Natural killer cell (primary cell): ENCODE data around the gene TMBIM1. TPM values are rescaled to one million over a fixed set of nuclear protein-coding genes. Genes with fewer than 3 reads are reported as not detected.

ENCODE experiments used
- ATAC-seq, 3 donors: fragments of 150-1000 bp in 2 of 3; fragments of 200-7000 bp in 1 of 3; cut with Tn5 transposase; 1 replicate in 1 of 3; 2 replicates in 2 of 3; pipeline ENCODE4 v1.10.0; 2021; ENCODE audit warnings: mild to moderate bottlenecking in 2 of 3, moderate library complexity in 2 of 3
- DNase-seq, 2 donors: peaks; one replicate each; pipeline versions ENCODE4 v3.0.0 to v3.0.0-alpha.2; 2013 to 2021; ENCODE audit warnings: mixed read lengths in 1 of 2
- H3K27ac ChIP-seq: one replicate; pipeline ENCODE4 v1.5.1; 2013; ENCODE audit warnings: mild to moderate bottlenecking, low read length
- H3K27me3 ChIP-seq: one replicate; pipeline ENCODE4 v1.6.1; 2013; ENCODE audit warnings: low read length; ENCODE audit not compliant: control insufficient read depth, insufficient read depth
- H3K36me3 ChIP-seq: one replicate; pipeline ENCODE4 v1.6.1; 2013; ENCODE audit warnings: low read length; ENCODE audit not compliant: control insufficient read depth, insufficient read depth
- H3K4me1 ChIP-seq: one replicate; pipeline ENCODE4 v1.6.1; 2013; ENCODE audit warnings: low read length; ENCODE audit not compliant: control insufficient read depth, insufficient read depth
- H3K4me3 ChIP-seq: one replicate; pipeline ENCODE4 v1.5.1; 2013; ENCODE audit warnings: low read length
- H3K9me3 ChIP-seq: one replicate; pipeline ENCODE4 v1.6.1; 2013; ENCODE audit warnings: low read length; ENCODE audit not compliant: control insufficient read depth, insufficient read depth
- H3K27ac Mint-ChIP-seq, 2 donors: one replicate each; pipeline ENCODE4 v1.8.0; 2022; ENCODE audit warnings: mild to moderate bottlenecking in 2 of 2, mixed read lengths in 2 of 2, moderate library complexity in 1 of 2
- H3K27me3 Mint-ChIP-seq, 2 donors: one replicate each; pipeline ENCODE4 v1.8.0; 2022; ENCODE audit warnings: low read depth in 2 of 2, mixed read lengths in 2 of 2
- H3K36me3 Mint-ChIP-seq: one replicate; pipeline ENCODE4 v1.8.0; 2022; ENCODE audit warnings: mixed read lengths
- H3K4me1 Mint-ChIP-seq, 2 donors: one replicate each; pipeline ENCODE4 v1.8.0; 2022; ENCODE audit warnings: mixed read lengths in 2 of 2
- H3K4me3 Mint-ChIP-seq: one replicate; pipeline ENCODE4 v1.8.0; 2022; ENCODE audit warnings: mild to moderate bottlenecking, moderate library complexity, mixed read lengths
- H3K9me3 Mint-ChIP-seq, 2 donors: one replicate each; pipeline ENCODE4 v1.8.0; 2022; ENCODE audit warnings: mixed read lengths in 2 of 2
- WGBS: methylation state at CpG from one replicate; pipeline ENCODE4 v1.1.7; 2013; ENCODE audit warnings: missing lambda C conversion rate; ENCODE audit not compliant: insufficient coverage; 5-methylcytosine and 5-hydroxymethylcytosine counted together
- intact Hi-C: fragments of 100-400 bp; cut with micrococcal nuclease; formaldehyde crosslinking; loops from one replicate; pipeline ENCODE4 v1.14.2; 2022
- total RNA-seq, 4 donors: library from RNA; stranded (reverse); fragments of 120-200 nt in 1 of 4; gene quantifications; one replicate each; pipeline versions ENCODE4 v1.2.3 to v1.2.4, GENCODE V29; 2013 to 2022
- TF ChIP-seq, protein P1 (sequence below): fragments of 200-600 bp; IDR thresholded peaks from one replicate; pipeline ENCODE4 v1.8.0; 2022; ENCODE audit warnings: antibody characterized with exemption

TMBIM1 gene
- total RNA-seq, 3 donors from 2014 or later (not counting 1 experiment from before 2014, with no cell fraction given): 84.9 to 107 (median 95.1) TPM

DNA sequence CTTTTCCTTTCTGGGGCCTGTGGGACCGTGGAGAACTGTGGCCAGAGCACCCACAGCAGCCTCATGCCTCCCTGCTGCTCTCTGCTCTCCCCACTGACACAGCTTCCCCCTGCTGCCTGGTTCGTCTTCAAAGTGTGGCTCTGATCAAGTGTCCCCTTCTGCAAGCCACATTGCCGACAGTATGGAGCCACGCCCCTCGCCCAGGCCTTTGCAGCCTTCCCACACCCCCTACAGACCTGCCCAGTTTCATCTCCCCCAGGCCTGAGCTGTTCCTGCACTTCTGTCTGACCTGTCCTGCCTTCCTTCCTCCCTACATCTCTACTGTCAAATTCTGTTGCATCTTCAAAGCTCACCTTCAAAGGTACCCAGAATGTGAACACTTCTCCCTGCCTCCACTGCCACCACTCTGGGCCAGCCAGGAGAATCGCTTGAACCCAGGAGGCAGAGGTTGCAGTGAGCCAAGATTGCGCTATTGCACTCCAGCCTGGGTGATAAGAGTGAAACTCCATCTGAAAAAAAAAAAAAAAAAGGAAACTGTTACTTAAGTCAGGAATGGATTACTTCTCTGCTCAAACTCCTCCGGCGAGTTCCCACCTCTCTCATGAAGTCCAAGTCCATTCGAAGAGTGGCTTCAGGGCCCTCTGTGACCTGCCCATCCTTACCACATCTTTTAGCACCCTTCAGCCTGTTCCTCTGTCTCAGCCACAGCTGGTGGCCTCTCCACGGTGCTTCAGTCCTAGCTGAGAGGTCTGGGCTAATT is 35.3 kb upstream of the TMBIM1 start:
- H3K27me3 Mint-ChIP-seq: peaks cover 0 to 9% of the 10 kb centered on the region in 2 donors
- intact Hi-C loops: no loop called here
- DNase-seq (no peak), ATAC-seq (no peak)
- no peaks in the 10 kb centered on the region for H3K9me3 ChIP-seq
- H3K27ac Mint-ChIP-seq: no peak overlapping the region
- 57% methylated on average over 11 of the region's 11 CpGs for WGBS
- no peaks in the 10 kb centered on the region for H3K9me3 Mint-ChIP-seq
- H3K36me3 ChIP-seq: no peaks in the 10 kb centered on the region
- TF ChIP-seq, protein P1, sequence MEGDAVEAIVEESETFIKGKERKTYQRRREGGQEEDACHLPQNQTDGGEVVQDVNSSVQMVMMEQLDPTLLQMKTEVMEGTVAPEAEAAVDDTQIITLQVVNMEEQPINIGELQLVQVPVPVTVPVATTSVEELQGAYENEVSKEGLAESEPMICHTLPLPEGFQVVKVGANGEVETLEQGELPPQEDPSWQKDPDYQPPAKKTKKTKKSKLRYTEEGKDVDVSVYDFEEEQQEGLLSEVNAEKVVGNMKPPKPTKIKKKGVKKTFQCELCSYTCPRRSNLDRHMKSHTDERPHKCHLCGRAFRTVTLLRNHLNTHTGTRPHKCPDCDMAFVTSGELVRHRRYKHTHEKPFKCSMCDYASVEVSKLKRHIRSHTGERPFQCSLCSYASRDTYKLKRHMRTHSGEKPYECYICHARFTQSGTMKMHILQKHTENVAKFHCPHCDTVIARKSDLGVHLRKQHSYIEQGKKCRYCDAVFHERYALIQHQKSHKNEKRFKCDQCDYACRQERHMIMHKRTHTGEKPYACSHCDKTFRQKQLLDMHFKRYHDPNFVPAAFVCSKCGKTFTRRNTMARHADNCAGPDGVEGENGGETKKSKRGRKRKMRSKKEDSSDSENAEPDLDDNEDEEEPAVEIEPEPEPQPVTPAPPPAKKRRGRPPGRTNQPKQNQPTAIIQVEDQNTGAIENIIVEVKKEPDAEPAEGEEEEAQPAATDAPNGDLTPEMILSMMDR: no peak
- no peaks in the 10 kb centered on the region for H3K36me3 Mint-ChIP-seq
- H3K4me1 Mint-ChIP-seq: peaks cover 0 to 18% of the 10 kb centered on the region in 2 donors
- H3K4me1 ChIP-seq: peaks cover 49% of the 10 kb centered on the region
- no peaks in the 10 kb centered on the region for H3K27me3 ChIP-seq
- H3K27ac ChIP-seq: no peak overlapping the region
- H3K4me3 ChIP-seq: no peak overlapping the region
- no peak overlapping the region for H3K4me3 Mint-ChIP-seq

DNA sequence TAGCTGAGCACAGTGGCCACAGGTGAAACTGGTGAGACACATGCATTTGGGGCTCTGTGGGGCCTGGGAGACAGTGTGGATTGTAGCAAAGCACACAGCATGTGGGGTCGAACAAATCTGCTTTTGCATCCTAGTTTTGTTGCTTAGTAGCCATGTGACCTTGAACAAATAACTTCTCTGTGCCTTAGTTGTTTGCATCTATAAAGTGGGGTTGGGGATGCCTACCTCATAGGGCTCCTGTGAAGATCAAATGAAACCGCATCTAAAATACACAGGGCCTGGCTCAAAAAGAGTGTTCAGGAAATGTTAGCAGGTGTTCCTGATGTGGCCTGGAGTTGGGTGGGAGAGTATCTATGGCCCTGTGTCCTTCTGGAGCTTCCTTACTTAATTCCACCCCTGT is 34.0 kb upstream of the TMBIM1 start:
- H3K36me3 Mint-ChIP-seq: no peaks in the 10 kb centered on the region
- peak overlapping the region; percentile 21 for H3K4me3 Mint-ChIP-seq
- ATAC-seq (no peak), DNase-seq (peak in 1 of 2 donors; percentile 25)
- Histone ChIP-seq H3K4me3 (no peak overlapping the region), H3K4me1 (peaks cover 47% of the 10 kb centered on the region), H3K27ac (no peak overlapping the region), H3K27me3 (no peaks in the 10 kb centered on the region), H3K9me3 (no peaks in the 10 kb centered on the region), H3K36me3 (no peaks in the 10 kb centered on the region)
- H3K4me1 Mint-ChIP-seq: peaks cover 0 to 24% of the 10 kb centered on the region in 2 donors
- no peaks in the 10 kb centered on the region for H3K9me3 Mint-ChIP-seq
- H3K27me3 Mint-ChIP-seq: peaks cover 0 to 9% of the 10 kb centered on the region in 2 donors
- intact Hi-C loops: no loop called here
- TF ChIP-seq, protein P1: no peak
- no peak overlapping the region for H3K27ac Mint-ChIP-seq
- WGBS: 82% methylated on average over 2 of the region's 2 CpGs

DNA sequence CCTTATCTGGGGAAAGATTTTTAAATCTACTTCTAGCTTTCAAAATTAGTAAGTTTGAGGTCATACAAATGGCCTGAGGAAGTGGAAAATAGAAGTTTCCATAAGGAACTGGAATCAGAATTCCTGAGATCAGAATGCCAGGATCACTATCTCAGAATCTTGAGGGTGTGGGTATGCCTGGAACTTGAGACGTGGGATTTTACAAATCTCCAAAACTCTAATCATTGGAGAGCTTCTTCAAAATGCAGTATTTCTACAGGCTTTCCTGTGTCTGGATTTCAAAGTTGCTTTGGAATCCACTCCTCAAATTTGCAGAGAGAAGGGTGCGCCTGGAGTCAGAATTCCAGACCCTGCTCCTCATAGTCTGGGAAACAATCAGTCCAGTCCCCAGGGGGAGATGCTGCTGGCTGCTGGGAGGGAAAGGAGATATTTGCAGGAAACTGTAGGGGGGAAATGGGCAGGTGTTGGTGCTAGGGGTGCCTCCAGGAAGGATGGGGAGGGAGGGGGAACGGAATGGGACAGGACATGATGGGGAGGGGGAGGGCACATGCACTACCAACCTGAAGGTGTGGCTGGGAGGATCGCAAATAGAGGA is 33.4 kb upstream of the TMBIM1 start:
- Mint-ChIP-seq H3K4me1 (peaks cover 0 to 24% of the 10 kb centered on the region in 2 donors), H3K36me3 (no peaks in the 10 kb centered on the region), H3K27me3 (peaks cover 0 to 9% of the 10 kb centered on the region in 2 donors), H3K9me3 (no peaks in the 10 kb centered on the region), H3K27ac (no peak overlapping the region), H3K4me3 (peak overlapping the region; percentile 21)
- no peak overlapping the region for H3K27ac ChIP-seq
- WGBS: 86% methylated on average over 4 of the region's 4 CpGs
- no peaks in the 10 kb centered on the region for H3K27me3 ChIP-seq
- H3K4me3 ChIP-seq: no peak overlapping the region
- no peaks in the 10 kb centered on the region for H3K36me3 ChIP-seq
- no peaks in the 10 kb centered on the region for H3K9me3 ChIP-seq
- TF ChIP-seq, protein P1: no peak
- ATAC-seq (no peak), DNase-seq (no peak)
- peaks cover 47% of the 10 kb centered on the region for H3K4me1 ChIP-seq
- intact Hi-C loops: no loop called here
